ENCODE data around the gene DBN1.

DNA sequence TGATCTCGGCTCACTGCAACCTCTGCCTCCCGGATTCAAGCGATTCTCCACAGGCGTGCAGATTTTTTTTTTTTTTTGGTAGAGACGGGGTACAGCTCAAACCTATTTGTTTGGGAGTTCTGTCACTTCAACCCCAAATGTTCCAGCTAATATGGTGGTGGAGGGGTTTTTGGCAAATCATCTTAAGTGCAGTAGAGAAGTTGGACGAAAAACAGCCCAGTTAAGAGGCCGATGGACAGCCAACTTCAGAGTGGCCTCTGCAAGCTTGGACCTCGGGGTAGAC, 27.6 kb downstream of the DBN1 start:
- TF ChIP-seq, protein P1, sequence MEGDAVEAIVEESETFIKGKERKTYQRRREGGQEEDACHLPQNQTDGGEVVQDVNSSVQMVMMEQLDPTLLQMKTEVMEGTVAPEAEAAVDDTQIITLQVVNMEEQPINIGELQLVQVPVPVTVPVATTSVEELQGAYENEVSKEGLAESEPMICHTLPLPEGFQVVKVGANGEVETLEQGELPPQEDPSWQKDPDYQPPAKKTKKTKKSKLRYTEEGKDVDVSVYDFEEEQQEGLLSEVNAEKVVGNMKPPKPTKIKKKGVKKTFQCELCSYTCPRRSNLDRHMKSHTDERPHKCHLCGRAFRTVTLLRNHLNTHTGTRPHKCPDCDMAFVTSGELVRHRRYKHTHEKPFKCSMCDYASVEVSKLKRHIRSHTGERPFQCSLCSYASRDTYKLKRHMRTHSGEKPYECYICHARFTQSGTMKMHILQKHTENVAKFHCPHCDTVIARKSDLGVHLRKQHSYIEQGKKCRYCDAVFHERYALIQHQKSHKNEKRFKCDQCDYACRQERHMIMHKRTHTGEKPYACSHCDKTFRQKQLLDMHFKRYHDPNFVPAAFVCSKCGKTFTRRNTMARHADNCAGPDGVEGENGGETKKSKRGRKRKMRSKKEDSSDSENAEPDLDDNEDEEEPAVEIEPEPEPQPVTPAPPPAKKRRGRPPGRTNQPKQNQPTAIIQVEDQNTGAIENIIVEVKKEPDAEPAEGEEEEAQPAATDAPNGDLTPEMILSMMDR (IDR thresholded peaks at IDR 0.05) = no peak
- TF ChIP-seq EZH2 (IDR thresholded peaks at IDR 0.05; ENCODE audit: borderline replicate concordance, insufficient read depth, low read depth, low read length, poor library complexity, severe bottlenecking) = no peak

Measured in B cell (primary cell).